ENCODE data around the gene STXBP6.

DNA sequence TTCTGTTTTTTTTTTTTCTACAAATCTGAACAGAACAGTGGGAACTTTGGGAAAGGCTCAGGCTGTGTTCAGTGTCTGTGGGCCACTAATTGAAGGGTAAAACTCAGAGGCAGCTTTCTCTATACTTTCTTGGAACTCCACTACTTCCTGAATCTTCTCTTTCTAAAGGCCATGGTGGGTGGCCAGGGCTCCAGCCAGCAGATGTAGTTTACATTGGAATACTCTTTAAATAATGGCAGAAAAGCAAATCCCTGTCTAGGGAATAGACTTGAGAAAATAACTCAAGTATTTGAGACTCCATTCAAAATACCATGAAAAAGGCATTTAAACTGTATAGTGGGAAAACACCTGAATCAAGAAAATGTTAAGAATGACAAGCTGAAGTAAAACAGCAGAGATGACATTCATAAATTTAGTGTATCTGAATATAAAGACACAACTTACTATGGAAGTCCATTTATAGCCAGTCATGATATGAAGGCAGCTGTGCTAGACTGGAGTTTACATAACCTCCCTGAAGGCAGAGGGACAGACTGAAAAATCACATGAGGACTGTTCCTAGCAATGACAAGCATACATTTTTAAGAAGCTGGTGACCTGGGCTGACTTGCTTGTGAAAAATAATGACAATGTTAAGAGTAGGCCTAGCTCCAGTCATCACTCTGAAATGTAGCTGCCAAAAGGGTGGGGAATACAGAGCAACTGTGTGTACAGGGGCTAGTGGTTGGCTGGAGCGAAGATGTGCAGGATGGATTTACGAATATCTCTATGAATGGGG, 168.6 kb downstream of the STXBP6 start:
- TF ChIP-seq, protein P1, sequence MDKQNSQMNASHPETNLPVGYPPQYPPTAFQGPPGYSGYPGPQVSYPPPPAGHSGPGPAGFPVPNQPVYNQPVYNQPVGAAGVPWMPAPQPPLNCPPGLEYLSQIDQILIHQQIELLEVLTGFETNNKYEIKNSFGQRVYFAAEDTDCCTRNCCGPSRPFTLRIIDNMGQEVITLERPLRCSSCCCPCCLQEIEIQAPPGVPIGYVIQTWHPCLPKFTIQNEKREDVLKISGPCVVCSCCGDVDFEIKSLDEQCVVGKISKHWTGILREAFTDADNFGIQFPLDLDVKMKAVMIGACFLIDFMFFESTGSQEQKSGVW (CRISPR knock-in tag; IDR thresholded peaks at IDR 0.05; ENCODE audit: borderline replicate concordance), result no peak
- TF ChIP-seq ZC3H4 (CRISPR knock-in tag; IDR thresholded peaks at IDR 0.05; ENCODE audit: borderline replicate concordance), result no peak
- no peak for TF ChIP-seq DNMT3B (CRISPR knock-in tag; conservative IDR thresholded peaks at IDR 0.05)
- TF ChIP-seq ZNF232 (CRISPR knock-in tag; IDR thresholded peaks at IDR 0.05; ENCODE audit: borderline replicate concordance), result no peak
- no peak for TF ChIP-seq ESRRA (CRISPR knock-in tag; IDR thresholded peaks at IDR 0.05; ENCODE audit: low read depth)

Measured in HepG2 (cell line).